GM19395 (cell line): ENCODE data around the gene ASB16.

ENCODE experiments used
- ATAC-seq: cut with Tn5 transposase; IDR thresholded peaks from one replicate; pipeline ENCODE4 v1.9.1; 2021; ENCODE audit warnings: mild to moderate bottlenecking, moderate library complexity; ENCODE audit not compliant: unreplicated experiment

ASB16 gene

DNA sequence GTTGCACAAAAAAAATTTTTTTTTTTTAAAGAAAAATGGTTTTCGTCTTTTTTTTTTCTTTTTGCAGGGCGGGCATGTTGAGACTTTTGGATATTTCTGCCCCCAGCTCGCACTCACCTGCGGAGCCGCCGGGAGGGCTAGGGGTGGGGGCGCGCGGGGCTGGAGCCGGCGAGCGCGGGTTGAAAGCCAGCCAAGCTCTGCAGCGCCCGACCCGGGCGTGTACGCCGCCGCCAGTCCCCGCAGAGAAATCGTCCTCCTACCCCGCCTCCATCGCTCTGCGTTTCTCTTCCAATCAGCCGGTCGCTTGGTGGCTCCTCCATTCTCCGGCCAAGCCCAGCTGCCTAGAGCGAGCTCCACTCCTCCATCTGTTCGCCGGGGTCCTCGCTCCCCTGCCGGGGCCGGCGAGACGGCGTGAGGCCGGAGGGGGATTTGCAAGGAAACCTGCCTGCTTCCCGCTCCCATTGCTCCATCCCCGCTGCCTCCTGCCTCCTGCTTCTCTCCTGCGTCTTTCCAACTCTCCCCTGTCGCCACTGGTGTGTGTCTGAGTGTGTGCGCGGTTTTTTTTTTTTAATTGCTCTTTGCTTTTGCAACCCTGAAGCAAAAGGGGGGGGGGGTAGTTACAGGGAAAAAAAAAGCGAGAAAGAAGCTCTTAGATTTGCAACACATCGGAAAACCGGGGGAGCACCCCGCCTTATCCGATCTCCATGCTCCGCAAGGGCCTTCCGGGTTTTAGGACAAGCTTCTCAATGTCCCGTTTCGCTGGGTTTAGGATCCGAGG lies 50.8 kb downstream of the ASB16 start:
- ATAC-seq = no peak

DNA sequence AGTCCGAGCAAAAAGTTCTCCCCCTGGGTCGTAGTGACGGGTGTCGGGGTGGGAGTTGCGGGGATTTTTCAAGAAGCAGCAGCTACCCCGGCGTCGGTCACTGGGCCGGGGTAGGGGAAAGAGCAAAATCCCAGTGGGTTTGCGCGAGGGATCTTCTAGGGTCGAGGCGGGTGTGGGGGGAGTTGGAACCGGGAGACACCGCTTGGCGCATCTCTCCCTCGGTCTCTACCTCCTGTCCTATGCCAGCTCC lies 51.3 kb downstream of the ASB16 start:
- no peak for ATAC-seq

DNA sequence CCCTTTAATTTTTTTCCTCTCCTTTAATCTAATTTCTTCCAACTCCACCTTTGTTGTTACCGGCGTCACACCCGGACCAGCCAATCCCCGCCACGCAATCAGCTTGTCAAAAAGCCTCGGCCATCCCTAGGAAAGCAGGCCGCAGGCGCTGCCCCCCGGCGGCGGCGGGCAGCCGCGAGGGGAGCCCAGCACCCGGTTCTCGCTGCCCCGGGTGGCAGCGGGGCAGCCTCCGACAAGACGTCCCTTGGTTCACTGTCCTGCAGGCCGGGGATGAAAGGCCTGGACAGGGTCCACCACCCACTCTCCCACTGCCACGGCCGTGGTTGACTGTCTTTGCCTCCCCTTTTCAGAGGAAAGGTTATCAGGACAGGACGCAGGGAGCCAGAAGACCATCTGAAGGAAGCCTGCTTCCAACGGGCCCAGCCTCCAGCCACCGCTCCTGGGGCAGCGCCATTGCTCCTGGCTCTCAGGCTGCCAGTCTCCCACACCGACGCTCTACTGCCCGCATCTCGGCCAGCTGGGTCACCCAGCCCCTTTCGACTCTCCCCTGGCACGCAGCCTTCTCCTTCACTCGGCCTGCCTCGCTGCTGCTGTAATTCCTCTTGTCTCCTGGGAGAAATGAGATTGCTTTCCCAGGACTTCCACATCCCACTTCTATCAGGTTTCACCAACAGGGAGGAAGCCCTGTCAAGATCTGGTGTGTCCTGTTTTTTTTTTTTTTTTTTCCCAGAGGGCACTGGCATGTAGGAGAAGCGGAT lies 51.8 kb downstream of the ASB16 start:
- no peak for ATAC-seq

DNA sequence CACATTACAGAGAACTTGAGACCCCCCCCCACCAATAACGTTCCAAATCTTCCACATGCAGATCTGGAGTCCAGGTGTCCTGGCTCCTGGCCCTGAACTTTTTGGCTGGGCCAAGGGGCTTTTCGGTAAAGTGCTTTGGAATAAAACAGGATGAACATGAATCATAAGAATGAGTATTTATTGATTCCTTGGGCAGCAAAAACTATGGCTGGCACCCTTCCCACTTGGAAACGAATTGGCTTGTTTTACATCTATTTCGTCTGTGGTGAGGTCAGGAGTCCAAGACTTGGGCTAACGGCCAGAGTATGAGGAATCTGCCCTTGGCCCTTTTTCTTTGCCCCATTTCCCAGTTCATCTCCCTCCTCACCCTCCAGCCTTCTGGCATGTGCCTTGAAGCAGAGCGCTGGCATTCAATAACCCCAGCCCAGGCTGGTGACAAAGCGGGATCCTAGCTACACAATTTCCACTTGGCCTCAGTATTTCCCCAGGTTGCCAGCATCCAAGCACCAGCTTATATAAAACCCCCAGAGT lies 53.1 kb downstream of the ASB16 start:
- no peak for ATAC-seq
